Measurements from ENCODE around the gene SOX6. TPM values are rescaled to one million over a fixed set of nuclear protein-coding genes. Genes with fewer than 3 reads are reported as not detected.

SOX6 gene
- total RNA-seq, 2 experiments from 2014 or later = not detected

GRCh38 chr11:16058671-16059070 is 297.7 kb downstream of the SOX6 start:
- DNase-seq = no peak
- Mint-ChIP-seq H3K36me3 (ENCODE audit: low read depth) (no peaks in the 10 kb centered on the region), H3K9me3 (ENCODE audit: insufficient read depth) (no peaks in the 10 kb centered on the region), H3K4me3 (no peak overlapping the region), H3K4me1 (ENCODE audit: low read depth) (no peaks in the 10 kb centered on the region), H3K27ac (no peak overlapping the region), H3K27me3 (ENCODE audit: low read depth) (no peaks in the 10 kb centered on the region)
- no peak for ATAC-seq
- POLR2A ChIA-PET = no interaction called here
- CTCF ChIA-PET = no interaction called here

- CTCF ChIA-PET = no interaction called here
- no peaks in the 10 kb centered on the region for H3K4me1 Mint-ChIP-seq (ENCODE audit: low read depth)
- no peaks in the 10 kb centered on the region for H3K27me3 Mint-ChIP-seq (ENCODE audit: low read depth)
- H3K27ac Mint-ChIP-seq = no peak overlapping the region
- H3K9me3 Mint-ChIP-seq (ENCODE audit: insufficient read depth) = no peaks in the 10 kb centered on the region
- no peaks in the 10 kb centered on the region for H3K36me3 Mint-ChIP-seq (ENCODE audit: low read depth)
- ATAC-seq (no peak), DNase-seq (no peak)
- no peak overlapping the region for H3K4me3 Mint-ChIP-seq
- POLR2A ChIA-PET = no interaction called here
These were observed 303.6 kb downstream of the SOX6 start for GRCh38 chr11:16052750-16053149.

- Mint-ChIP-seq H3K27ac (no peak overlapping the region), H3K4me3 (no peak overlapping the region), H3K9me3 (ENCODE audit: insufficient read depth) (no peaks in the 10 kb centered on the region), H3K4me1 (ENCODE audit: low read depth) (no peaks in the 10 kb centered on the region), H3K36me3 (ENCODE audit: low read depth) (no peaks in the 10 kb centered on the region), H3K27me3 (ENCODE audit: low read depth) (no peaks in the 10 kb centered on the region)
- ATAC-seq (no peak), DNase-seq (no peak)
- CTCF ChIA-PET = no interaction called here
- POLR2A ChIA-PET = no interaction called here
These were observed 306.7 kb downstream of the SOX6 start for GRCh38 chr11:16049611-16050010.

GRCh38 chr11:16047073-16047472 is 309.3 kb downstream of the SOX6 start:
- H3K27me3 Mint-ChIP-seq (ENCODE audit: low read depth) = no peaks in the 10 kb centered on the region
- H3K36me3 Mint-ChIP-seq (ENCODE audit: low read depth) = no peaks in the 10 kb centered on the region
- CTCF ChIA-PET = no interaction called here
- POLR2A ChIA-PET = no interaction called here
- no peaks in the 10 kb centered on the region for H3K4me1 Mint-ChIP-seq (ENCODE audit: low read depth)
- no peaks in the 10 kb centered on the region for H3K9me3 Mint-ChIP-seq (ENCODE audit: insufficient read depth)
- no peak overlapping the region for H3K4me3 Mint-ChIP-seq
- H3K27ac Mint-ChIP-seq = no peak overlapping the region
- DNase-seq (no peak), ATAC-seq (no peak)

GRCh38 chr11:16043617-16044016 is 312.7 kb downstream of the SOX6 start:
- H3K27me3 Mint-ChIP-seq (ENCODE audit: low read depth) = no peaks in the 10 kb centered on the region

GRCh38 chr11:16041207-16041606 is 315.1 kb downstream of the SOX6 start:
- H3K27ac Mint-ChIP-seq = no peak overlapping the region
- CTCF ChIA-PET = no interaction called here
- no peak overlapping the region for H3K4me3 Mint-ChIP-seq
- H3K4me1 Mint-ChIP-seq (ENCODE audit: low read depth) = no peaks in the 10 kb centered on the region
- POLR2A ChIA-PET = no interaction called here
- ATAC-seq (no peak), DNase-seq (no peak)
- no peaks in the 10 kb centered on the region for H3K36me3 Mint-ChIP-seq (ENCODE audit: low read depth)
- no peaks in the 10 kb centered on the region for H3K27me3 Mint-ChIP-seq (ENCODE audit: low read depth)
- H3K9me3 Mint-ChIP-seq (ENCODE audit: insufficient read depth) = no peaks in the 10 kb centered on the region

More at GRCh38 chr11:16043617-16044016, 312.7 kb downstream of the SOX6 start:
- DNase-seq = no peak
- ChIA-PET CTCF (no interaction called here), POLR2A (no interaction called here)
- Mint-ChIP-seq H3K9me3 (ENCODE audit: insufficient read depth) (no peaks in the 10 kb centered on the region), H3K27ac (no peak overlapping the region), H3K4me3 (no peak overlapping the region), H3K4me1 (ENCODE audit: low read depth) (no peaks in the 10 kb centered on the region), H3K36me3 (ENCODE audit: low read depth) (no peaks in the 10 kb centered on the region)
- no peak for ATAC-seq

- Mint-ChIP-seq H3K27me3 (ENCODE audit: low read depth) (no peaks in the 10 kb centered on the region), H3K4me1 (ENCODE audit: low read depth) (no peaks in the 10 kb centered on the region), H3K27ac (no peak overlapping the region), H3K36me3 (ENCODE audit: low read depth) (no peaks in the 10 kb centered on the region), H3K9me3 (ENCODE audit: insufficient read depth) (no peaks in the 10 kb centered on the region), H3K4me3 (no peak overlapping the region)
- CTCF ChIA-PET = no interaction called here
- DNase-seq = no peak
- POLR2A ChIA-PET = no interaction called here
- ATAC-seq = no peak
These were observed 316.2 kb downstream of the SOX6 start for GRCh38 chr11:16040151-16040550.

GRCh38 chr11:16037179-16037578 is 319.2 kb downstream of the SOX6 start:
- CTCF ChIA-PET = no interaction called here
- ATAC-seq (no peak), DNase-seq (no peak)
- Mint-ChIP-seq H3K27me3 (ENCODE audit: low read depth) (no peaks in the 10 kb centered on the region), H3K9me3 (ENCODE audit: insufficient read depth) (no peaks in the 10 kb centered on the region), H3K4me3 (no peak overlapping the region), H3K4me1 (ENCODE audit: low read depth) (no peaks in the 10 kb centered on the region), H3K27ac (no peak overlapping the region), H3K36me3 (ENCODE audit: low read depth) (no peaks in the 10 kb centered on the region)
- POLR2A ChIA-PET = no interaction called here

- Mint-ChIP-seq H3K4me1 (ENCODE audit: low read depth) (no peaks in the 10 kb centered on the region), H3K4me3 (no peak overlapping the region), H3K9me3 (ENCODE audit: insufficient read depth) (no peaks in the 10 kb centered on the region), H3K36me3 (ENCODE audit: low read depth) (no peaks in the 10 kb centered on the region), H3K27ac (no peak overlapping the region), H3K27me3 (ENCODE audit: low read depth) (no peaks in the 10 kb centered on the region)
- DNase-seq (no peak), ATAC-seq (no peak)
- ChIA-PET CTCF (no interaction called here), POLR2A (no interaction called here)
These were observed 320.1 kb downstream of the SOX6 start for GRCh38 chr11:16036218-16036617.

GRCh38 chr11:16034074-16034473 is 322.3 kb downstream of the SOX6 start:
- no peaks in the 10 kb centered on the region for H3K9me3 Mint-ChIP-seq (ENCODE audit: insufficient read depth)
- ChIA-PET POLR2A (no interaction called here), CTCF (no interaction called here)
- ATAC-seq (no peak), DNase-seq (no peak)
- H3K27me3 Mint-ChIP-seq (ENCODE audit: low read depth) = no peaks in the 10 kb centered on the region
- H3K4me1 Mint-ChIP-seq (ENCODE audit: low read depth) = no peaks in the 10 kb centered on the region
- no peak overlapping the region for H3K4me3 Mint-ChIP-seq
- no peaks in the 10 kb centered on the region for H3K36me3 Mint-ChIP-seq (ENCODE audit: low read depth)
- H3K27ac Mint-ChIP-seq = no peak overlapping the region

GRCh38 chr11:16032974-16033373 is 323.4 kb downstream of the SOX6 start:
- no peaks in the 10 kb centered on the region for H3K4me1 Mint-ChIP-seq (ENCODE audit: low read depth)
- no peak overlapping the region for H3K4me3 Mint-ChIP-seq
- no peaks in the 10 kb centered on the region for H3K27me3 Mint-ChIP-seq (ENCODE audit: low read depth)
- no peaks in the 10 kb centered on the region for H3K9me3 Mint-ChIP-seq (ENCODE audit: insufficient read depth)
- POLR2A ChIA-PET = no interaction called here
- H3K27ac Mint-ChIP-seq = no peak overlapping the region
- ATAC-seq (no peak), DNase-seq (no peak)
- CTCF ChIA-PET = no interaction called here
- no peaks in the 10 kb centered on the region for H3K36me3 Mint-ChIP-seq (ENCODE audit: low read depth)

GRCh38 chr11:16031210-16031609 is 325.1 kb downstream of the SOX6 start:
- no peaks in the 10 kb centered on the region for H3K36me3 Mint-ChIP-seq (ENCODE audit: low read depth)
- H3K4me3 Mint-ChIP-seq = no peak overlapping the region
- no peaks in the 10 kb centered on the region for H3K27me3 Mint-ChIP-seq (ENCODE audit: low read depth)
- ChIA-PET POLR2A (no interaction called here), CTCF (no interaction called here)
- DNase-seq = no peak
- H3K27ac Mint-ChIP-seq = no peak overlapping the region
- H3K9me3 Mint-ChIP-seq (ENCODE audit: insufficient read depth) = no peaks in the 10 kb centered on the region
- no peaks in the 10 kb centered on the region for H3K4me1 Mint-ChIP-seq (ENCODE audit: low read depth)
- no peak for ATAC-seq

GRCh38 chr11:16030664-16031063 is 325.7 kb downstream of the SOX6 start:
- H3K27ac Mint-ChIP-seq = no peak overlapping the region
- H3K4me3 Mint-ChIP-seq = no peak overlapping the region
- ChIA-PET CTCF (no interaction called here), POLR2A (no interaction called here)
- ATAC-seq (no peak), DNase-seq (no peak)
- H3K27me3 Mint-ChIP-seq (ENCODE audit: low read depth) = no peaks in the 10 kb centered on the region
- no peaks in the 10 kb centered on the region for H3K9me3 Mint-ChIP-seq (ENCODE audit: insufficient read depth)
- no peaks in the 10 kb centered on the region for H3K4me1 Mint-ChIP-seq (ENCODE audit: low read depth)
- no peaks in the 10 kb centered on the region for H3K36me3 Mint-ChIP-seq (ENCODE audit: low read depth)
